C1 segment of cervical spinal cord (tissue), 14 donors: ENCODE measurements around the gene ADAM33.

Experiments
- DNase-seq, 14 donors: peaks; one replicate each; lab custom pipeline; 2025; lab: John Stamatoyannopoulos, UW

Gene ADAM33

GRCh38 chr20:3667434-3668037 lies 14.3 kb downstream of the ADAM33 start:
- DNase-seq, result no peak

DNA sequence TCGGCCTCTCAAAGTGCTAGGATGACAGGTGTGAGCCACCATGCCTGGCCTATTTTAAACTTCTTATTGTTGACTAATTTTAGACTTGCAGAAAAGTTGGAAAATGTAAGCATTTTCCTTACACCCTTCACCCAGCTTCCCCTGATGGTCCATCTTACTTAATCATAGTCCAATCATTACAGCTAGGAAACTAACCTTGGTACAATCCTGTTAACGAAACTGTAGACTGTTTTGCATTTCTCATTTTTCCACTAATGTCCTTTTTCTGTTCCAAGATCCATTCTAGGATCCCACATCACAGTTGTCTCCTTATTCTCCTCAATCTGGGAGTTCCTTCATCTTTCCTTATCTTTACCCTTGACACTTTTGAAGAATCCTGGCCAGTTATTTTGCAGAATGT lies 18.0 kb downstream of the ADAM33 start:
- no peak for DNase-seq

DNA sequence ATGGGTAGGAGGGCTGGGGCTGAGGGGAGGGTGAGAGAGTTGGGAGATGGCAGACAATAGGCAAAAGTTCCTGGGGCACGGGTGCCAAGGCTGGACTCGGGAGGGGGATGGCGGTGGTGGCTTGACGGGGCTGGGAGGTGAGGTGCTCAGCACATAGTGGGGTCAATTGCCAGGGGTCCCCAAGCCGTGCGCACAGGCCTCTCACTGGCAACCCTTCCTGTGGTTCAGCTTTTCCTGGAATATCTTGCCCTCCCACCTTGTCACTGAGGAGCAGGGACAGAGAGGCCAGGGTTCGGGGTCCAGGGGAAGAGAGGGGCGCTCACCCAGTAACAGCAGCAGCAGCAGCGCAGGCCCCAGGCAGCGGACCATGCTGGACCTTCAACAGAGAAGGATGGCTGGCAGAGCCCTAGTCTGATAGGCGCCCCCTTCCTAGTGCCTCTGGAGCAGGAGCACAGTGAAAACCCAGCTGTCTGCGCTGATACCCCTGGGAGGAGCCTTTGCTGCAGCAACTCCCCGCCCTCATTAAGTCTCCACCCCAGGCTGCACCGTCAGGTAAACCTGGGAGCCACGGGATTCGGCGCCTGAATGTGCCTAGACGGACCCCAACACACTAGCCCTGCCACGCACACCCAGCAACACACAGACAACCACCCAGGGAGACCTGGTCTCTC lies 18.6 kb downstream of the ADAM33 start, which contains the start of gene GFRA4:
Gene GFRA4, minus strand, starts transcription at position 369 of the 671 bp plus-strand sequence. Its CDS starts 0 bp downstream, at position 369.
- DNase-seq, result no peak

DNA sequence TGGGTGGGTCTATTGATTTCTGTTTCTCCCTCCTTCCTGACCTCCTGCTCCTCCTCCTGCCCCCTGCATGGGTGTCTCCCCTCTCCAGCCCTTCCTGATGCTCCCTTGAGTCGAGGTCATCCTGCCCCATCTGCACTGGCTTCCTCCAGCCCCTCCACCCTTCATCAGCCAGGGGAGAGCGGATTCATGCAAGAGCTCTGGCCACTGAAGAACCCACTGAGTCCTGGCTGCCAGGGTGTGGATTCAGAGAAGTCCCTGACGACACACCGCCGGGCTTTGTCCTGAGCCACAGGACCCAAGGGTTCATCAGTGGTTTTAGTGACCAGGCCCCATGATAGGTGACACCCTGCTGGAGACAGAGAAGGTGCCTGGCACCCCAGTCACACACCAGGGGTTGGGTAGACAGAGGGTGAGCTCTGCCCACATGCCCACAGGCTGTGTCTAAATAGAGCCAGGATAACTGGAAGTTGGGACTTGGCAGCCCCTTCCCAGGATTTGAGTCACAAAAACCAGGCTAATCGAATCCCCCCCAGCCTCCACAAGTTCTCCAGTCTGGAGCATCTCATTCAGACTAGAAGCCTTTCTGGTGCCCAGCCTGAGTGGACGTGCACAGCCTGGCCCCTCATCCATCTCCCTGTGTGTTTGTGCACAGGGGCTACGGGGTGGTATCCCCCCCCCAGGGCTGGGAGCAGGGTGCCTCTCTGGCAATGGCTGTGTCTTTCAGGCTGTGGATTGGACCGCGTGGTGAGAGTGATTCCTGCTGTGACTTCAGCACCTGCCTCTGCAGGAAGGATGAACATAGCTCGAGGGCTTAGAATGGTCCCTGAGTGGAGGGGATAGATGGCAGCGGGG lies 19.8 kb downstream of the ADAM33 start:
- no peak for DNase-seq

GRCh38 chr20:3661060-3661813 lies 20.6 kb downstream of the ADAM33 start:
- DNase-seq, result no peak

GRCh38 chr20:3660262-3661059 lies 21.3 kb downstream of the ADAM33 start:
- DNase-seq, result no peak

DNA sequence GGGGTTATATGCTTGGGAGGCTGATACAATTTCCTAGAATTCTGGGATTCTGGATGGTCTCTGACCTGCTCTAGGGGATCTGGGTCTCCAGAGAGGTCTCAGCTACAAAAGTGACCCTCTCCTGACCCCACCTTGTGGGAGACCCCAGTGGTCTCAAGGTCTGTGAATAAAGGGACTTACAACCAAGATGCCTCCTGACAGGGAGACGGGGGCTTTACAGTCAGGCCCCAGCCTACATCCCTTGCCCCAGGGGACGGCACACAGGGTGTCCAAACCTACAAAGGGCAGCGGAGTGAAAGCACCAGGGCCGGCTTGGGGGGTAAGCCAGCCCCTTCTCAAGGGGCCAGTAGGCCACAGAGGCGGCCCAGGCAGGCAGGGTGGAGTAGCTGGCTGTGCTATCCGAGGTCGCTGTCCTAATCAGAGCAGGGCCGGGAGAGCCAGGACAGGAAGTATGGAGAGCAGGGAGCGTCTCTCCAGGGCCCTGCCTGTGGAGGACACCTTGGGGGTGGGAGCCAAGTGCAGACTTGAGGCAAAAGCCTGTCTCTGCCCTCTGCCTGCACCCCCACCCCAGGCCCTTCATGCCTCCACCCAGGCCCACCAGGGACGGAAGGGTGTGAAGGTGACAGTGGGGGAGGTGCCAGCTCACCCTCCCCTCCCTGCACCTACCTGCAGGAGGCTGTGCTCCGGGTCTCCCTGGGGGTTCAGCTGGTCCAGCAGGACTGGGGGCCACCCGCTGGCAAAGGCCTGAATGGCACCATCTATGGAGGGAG lies 22.1 kb downstream of the ADAM33 start:
- DNase-seq, result no peak

GRCh38 chr20:3658716-3659491 lies 22.9 kb downstream of the ADAM33 start:
- no peak for DNase-seq

- DNase-seq, result no peak
Measured at GRCh38 chr20:3658019-3658715, 23.6 kb downstream of the ADAM33 start.

DNA sequence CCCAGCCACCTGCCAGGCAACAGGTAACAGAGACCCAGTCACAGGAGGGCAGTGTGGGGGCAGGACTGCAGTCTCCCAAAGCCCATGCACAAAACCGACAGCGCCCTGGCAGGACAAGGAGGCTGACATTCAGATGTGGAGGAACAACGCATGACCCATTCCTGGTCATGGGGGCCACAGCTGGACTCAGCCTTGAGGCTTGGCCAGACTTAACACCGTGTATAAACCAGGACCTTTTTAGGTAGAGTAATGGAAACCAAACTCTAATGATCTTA lies 26.7 kb downstream of the ADAM33 start:
- no peak for DNase-seq

- no peak for DNase-seq
Measured at GRCh38 chr20:3654326-3655130, 27.3 kb downstream of the ADAM33 start.

GRCh38 chr20:3653921-3654320 lies 27.9 kb downstream of the ADAM33 start:
- DNase-seq, result no peak

DNA sequence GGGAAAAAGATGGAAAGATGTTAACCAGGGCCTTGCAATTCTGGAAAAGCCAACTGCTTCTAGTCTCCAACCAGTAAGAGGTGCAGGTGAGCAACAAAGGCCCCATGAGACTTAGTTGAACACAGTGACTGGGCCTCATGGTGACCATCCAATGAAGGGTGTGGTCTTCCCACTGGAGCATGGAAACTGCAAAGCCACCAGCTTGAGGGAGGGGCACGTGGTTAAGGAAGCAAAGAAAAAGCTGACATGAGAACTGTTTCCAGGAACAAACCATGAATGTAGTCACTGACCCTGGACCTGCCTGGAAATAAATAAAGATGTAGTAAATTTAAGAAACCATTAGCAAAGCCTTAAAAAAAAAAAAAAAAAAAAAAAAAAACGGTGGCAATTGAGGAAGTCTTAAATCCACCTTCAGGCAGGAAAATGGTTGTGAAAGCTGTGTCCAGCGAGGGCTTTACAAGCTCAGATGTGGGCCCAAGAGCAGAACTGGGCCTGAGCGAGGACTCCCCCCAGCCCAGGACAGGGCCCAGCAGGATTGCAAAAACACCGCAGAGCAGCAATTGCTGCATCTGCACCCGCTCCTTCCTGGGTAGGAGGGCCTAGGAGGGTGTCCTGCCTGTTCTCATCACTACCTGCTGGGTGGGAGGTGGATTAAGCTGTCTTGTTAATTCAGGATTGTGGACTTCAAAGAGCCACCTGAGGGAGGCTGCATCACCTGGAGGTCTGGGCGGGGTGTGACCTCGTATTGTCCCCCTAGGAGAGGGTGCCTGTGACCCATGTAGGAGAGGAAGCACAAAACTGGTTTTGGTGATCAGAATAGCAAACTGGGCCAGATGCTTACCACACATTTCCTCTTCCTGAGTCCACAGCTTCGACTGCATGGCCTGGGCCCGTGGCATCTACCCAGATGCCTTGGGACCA lies 28.9 kb downstream of the ADAM33 start:
- DNase-seq, result no peak

GRCh38 chr20:3652221-3652620 lies 29.6 kb downstream of the ADAM33 start:
- DNase-seq, result no peak

DNA sequence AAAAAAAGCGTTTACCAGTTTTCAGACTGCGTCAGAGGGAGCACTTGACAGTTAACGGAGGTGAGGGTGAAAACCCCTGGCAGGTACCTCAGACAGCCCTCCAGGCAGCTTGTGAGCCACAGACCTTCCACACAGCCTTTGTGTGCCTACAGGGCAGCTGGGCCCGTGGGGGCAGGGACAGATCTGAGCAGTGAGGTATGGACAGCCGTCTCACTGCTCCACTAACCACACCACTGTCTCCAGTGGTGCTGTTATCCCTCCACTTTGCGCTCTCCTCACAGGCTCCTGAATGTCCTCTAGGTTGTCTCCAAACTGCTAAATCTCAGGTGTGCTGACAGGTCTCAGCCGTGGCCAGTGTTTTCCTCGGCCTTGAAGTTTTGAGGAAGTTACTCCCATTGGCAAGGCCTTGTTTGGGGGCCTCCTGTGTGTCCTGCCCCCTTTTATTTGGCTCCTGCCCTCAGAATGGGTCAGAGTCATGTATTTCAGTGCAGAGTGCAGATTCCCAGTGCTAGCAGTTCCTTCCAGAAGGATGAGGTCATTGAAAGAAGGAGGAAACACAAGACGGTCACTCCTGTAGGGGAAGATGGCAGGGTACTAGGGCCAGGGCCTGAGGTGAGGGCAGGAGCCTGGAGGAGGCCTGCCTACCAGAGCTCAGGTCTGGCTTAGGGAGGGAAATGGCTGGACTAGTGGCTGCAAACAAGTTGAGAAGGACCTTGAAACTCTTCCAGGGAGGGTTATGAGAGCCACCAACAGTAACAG lies 30.4 kb downstream of the ADAM33 start:
- no peak for DNase-seq

- DNase-seq, result no peak
Measured at GRCh38 chr20:3648951-3649350, 32.9 kb downstream of the ADAM33 start.
